Naive B cell (primary cell): ENCODE results near the gene NOC4L. TPM values are rescaled to one million over a fixed set of nuclear protein-coding genes. Genes with fewer than 3 reads are reported as not detected.

Experiments
- ATAC-seq, 2 donors: fragments of 150-1000 bp; cut with Tn5 transposase; 2 replicates each; pipeline ENCODE4 v1.10.0; 2021; ENCODE audit warnings: low read depth in 2 of 2, mild to moderate bottlenecking in 2 of 2, moderate library complexity in 2 of 2
- DNase-seq: peaks from one replicate; pipeline ENCODE4 v3.0.0; 2022
- H3K27ac Mint-ChIP-seq, 6 donors: one replicate each; pipeline ENCODE4 v1.8.0; 2020 to 2022; ENCODE audit warnings: mild to moderate bottlenecking in 6 of 6, mixed read lengths in 6 of 6, moderate library complexity in 5 of 6, inconsistent platforms in 2 of 6
- H3K27me3 Mint-ChIP-seq, 3 donors: one replicate each; pipeline ENCODE4 v1.8.0; 2021 to 2022; ENCODE audit warnings: mixed read lengths in 3 of 3, mild to moderate bottlenecking in 1 of 3
- H3K36me3 Mint-ChIP-seq, 2 donors: one replicate each; pipeline ENCODE4 v1.8.0; 2020 to 2022; ENCODE audit warnings: mixed read lengths in 2 of 2, inconsistent platforms in 1 of 2, mild to moderate bottlenecking in 1 of 2
- H3K4me1 Mint-ChIP-seq, 3 donors: one replicate each; pipeline ENCODE4 v1.8.0; 2020 to 2022; ENCODE audit warnings: mixed read lengths in 3 of 3, inconsistent platforms in 1 of 3, mild to moderate bottlenecking in 1 of 3, moderate library complexity in 1 of 3
- H3K4me3 Mint-ChIP-seq, 8 donors: one replicate each; pipeline ENCODE4 v1.8.0; 2020 to 2022; ENCODE audit warnings: mild to moderate bottlenecking in 8 of 8, mixed read lengths in 8 of 8, moderate library complexity in 8 of 8, inconsistent platforms in 2 of 8
- H3K9me3 Mint-ChIP-seq, 7 donors: one replicate each; pipeline ENCODE4 v1.8.0; 2020 to 2022; ENCODE audit warnings: mixed read lengths in 7 of 7, mild to moderate bottlenecking in 5 of 7, inconsistent platforms in 2 of 7, moderate library complexity in 1 of 7
- polyA plus RNA-seq, 6 donors: library from polyadenylated mRNA; unstranded; fragments of 300-500 nt; fragmentation: Illumina TruSeq; gene quantifications; one replicate each; pipeline ENCODE4 v1.2.3, GENCODE V29; 2021; ENCODE audit warnings: low read depth in 6 of 6

Gene NOC4L
- polyA plus RNA-seq, 6 donors from 2014 or later, result 19.1 to 26.4 (median 24.1) TPM

DNA sequence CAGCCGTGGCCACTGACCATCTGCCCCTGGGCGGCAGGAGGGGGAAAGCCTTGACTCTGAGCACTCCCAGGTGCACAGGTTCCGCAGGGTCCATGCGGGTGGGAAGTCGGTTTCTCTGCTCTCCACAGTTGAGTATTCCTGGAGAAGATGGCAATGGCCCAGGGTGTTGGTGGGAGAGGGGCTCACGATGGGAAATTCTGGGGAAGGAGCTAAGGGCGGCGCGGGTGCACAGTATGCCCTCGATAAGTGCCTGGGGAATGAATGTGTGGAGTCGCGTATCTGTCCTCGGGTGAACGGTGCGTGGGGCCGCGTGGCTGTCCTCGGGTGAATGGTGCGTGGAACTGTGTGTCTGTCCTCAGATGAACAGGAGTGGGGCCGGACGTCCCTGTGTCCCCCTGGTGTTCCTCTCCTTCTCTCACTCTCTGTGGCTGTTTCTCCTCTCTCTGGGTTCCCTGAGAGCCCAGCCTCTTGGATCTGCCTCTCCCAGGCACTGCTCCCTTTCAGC, 38.0 kb downstream of the NOC4L start:
- Mint-ChIP-seq H3K27ac (no peak overlapping the region), H3K4me3 (no peak overlapping the region), H3K4me1 (peaks cover 10 to 20% (median 13%) of the 10 kb centered on the region in 3 donors), H3K36me3 (peaks cover 0 to 21% of the 10 kb centered on the region in 2 donors), H3K27me3 (peaks cover 0 to 31% (median 18%) of the 10 kb centered on the region in 3 donors), H3K9me3 (peaks cover 0 to 19% (median 9%) of the 10 kb centered on the region in 7 donors)
- ATAC-seq (no peak), DNase-seq (no peak)

DNA sequence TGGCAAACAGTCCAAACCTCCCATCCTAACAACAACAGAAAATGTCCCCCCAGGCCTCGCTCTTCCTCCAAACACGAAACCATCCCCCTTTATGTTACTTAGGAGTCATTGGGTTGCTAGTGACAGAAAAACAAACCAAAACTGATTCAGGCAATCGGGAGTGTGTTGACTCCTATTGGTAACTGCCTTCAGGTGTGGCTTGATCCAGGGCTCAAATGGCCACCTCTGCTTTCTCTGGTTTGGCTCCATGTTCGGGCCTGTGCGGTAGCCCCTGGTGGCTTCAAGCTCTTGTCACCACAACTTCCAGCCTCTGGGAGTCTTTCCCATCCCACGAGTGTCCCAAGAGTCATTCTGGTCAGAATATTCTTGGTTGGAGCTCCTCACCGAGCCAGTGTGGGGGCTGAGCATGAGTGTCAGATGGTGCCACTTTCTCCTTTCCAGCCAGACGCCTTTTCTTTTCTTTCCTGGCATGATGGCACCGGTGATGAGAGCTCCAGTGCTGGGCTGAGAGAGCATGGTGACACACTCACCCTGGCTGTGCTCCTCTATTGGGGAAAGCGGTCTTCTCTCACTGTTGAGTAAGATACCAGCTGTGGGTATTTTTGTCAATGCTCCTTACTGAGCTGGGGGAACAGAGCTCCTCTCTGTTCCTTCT, 38.6 kb downstream of the NOC4L start:
- ATAC-seq, result no peak
- Mint-ChIP-seq H3K9me3 (peaks cover 0 to 19% (median 9%) of the 10 kb centered on the region in 7 donors), H3K4me3 (no peak overlapping the region), H3K27me3 (peaks cover 0 to 36% (median 18%) of the 10 kb centered on the region in 3 donors), H3K36me3 (peaks cover 0 to 21% of the 10 kb centered on the region in 2 donors), H3K27ac (no peak overlapping the region), H3K4me1 (peaks cover 10 to 21% (median 13%) of the 10 kb centered on the region in 3 donors)
- DNase-seq, result no peak

DNA sequence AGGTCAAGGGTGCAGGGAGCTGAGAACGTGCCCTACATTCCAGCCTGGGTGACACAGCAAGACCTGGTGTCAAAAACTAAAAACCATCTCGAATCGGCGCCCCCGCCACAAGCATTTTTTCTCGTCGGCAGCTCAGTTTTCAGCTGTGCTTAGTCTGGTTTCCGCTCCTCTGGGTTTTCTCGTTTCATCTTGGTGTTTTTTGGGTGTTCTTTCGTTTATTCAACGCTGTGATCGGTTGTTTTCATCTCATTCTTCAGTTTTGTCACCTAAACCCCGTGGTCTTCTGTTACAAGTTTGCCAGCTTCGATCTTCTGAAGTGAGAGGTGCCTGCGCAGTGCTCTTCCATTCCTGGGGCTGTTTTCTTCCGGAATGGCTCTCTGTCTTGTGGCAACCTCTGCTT, 41.4 kb downstream of the NOC4L start:
- Mint-ChIP-seq H3K27ac (peak overlapping the region in 3 of 6 donors; percentile 31 to 60 (median 44)), H3K4me1 (peaks cover 19 to 20% (median 19%) of the 10 kb centered on the region in 3 donors), H3K27me3 (peaks cover 0 to 25% (median 9%) of the 10 kb centered on the region in 3 donors), H3K36me3 (peaks cover 0 to 21% of the 10 kb centered on the region in 2 donors), H3K9me3 (peaks cover under 1 to 19% (median 10%) of the 10 kb centered on the region in 7 donors), H3K4me3 (peak overlapping the region in 7 of 8 donors; percentile 18 to 85 (median 68))
- DNase-seq, result no peak
- no peak for ATAC-seq

- Mint-ChIP-seq H3K27ac (peak overlapping the region in 2 of 6 donors; percentile 44 to 60), H3K4me1 (peaks cover 19 to 21% (median 20%) of the 10 kb centered on the region in 3 donors)
These were observed 42.1 kb downstream of the NOC4L start for GRCh38 chr12:132186208-132186856.

DNA sequence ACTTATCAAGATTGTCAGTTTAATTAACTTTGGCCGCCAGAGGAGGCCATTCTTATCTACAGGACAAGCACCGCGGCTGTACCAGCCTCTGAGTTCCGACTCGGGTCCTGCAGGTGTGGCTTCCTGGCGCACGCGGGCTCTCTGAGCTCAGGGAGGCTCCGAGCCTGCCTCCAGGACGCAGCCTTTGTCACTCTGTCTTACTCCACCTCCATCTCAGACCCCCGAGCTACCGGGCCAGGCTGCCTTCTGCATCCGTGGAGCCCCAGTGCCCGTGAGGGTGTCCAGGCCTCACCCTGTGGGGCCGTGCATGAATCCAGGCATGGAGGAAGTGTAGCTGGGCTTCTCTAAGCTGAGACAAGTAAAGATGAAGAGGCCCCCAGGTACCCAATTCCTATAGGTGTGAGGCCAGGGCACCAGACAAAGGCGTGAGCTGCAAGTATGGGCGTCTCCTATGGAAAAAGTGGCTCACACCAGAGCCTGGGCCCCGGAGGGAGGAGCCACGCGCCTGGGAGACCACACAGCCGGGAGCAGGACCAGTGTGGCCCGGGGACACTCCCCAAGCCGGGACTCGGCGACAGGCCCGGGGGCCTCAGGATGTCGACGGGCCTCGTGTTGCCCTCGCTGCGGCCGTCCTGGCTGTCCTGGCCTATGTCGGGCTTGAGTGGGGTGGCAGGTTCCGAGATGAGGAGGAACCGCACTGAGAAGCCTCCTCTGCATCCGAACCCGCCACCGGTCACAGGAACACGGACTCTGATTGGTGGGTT, 42.8 kb downstream of the NOC4L start:
- H3K4me3 Mint-ChIP-seq, result peak overlapping the region in 7 of 8 donors; percentile 30 to 86 (median 56)
- H3K4me1 Mint-ChIP-seq, result peaks cover 18 to 21% (median 20%) of the 10 kb centered on the region in 3 donors
- peaks cover 0 to 21% of the 10 kb centered on the region in 2 donors for H3K36me3 Mint-ChIP-seq

More at GRCh38 chr12:132186208-132186856, 42.1 kb downstream of the NOC4L start:
- ATAC-seq (no peak), DNase-seq (no peak)
- Mint-ChIP-seq H3K4me3 (peak overlapping the region; percentile 18 to 85 (median 57)), H3K27me3 (peaks cover 0 to 21% (median 4%) of the 10 kb centered on the region in 3 donors), H3K36me3 (peaks cover 0 to 21% of the 10 kb centered on the region in 2 donors), H3K9me3 (peaks cover 2 to 19% (median 10%) of the 10 kb centered on the region in 7 donors)

DNA sequence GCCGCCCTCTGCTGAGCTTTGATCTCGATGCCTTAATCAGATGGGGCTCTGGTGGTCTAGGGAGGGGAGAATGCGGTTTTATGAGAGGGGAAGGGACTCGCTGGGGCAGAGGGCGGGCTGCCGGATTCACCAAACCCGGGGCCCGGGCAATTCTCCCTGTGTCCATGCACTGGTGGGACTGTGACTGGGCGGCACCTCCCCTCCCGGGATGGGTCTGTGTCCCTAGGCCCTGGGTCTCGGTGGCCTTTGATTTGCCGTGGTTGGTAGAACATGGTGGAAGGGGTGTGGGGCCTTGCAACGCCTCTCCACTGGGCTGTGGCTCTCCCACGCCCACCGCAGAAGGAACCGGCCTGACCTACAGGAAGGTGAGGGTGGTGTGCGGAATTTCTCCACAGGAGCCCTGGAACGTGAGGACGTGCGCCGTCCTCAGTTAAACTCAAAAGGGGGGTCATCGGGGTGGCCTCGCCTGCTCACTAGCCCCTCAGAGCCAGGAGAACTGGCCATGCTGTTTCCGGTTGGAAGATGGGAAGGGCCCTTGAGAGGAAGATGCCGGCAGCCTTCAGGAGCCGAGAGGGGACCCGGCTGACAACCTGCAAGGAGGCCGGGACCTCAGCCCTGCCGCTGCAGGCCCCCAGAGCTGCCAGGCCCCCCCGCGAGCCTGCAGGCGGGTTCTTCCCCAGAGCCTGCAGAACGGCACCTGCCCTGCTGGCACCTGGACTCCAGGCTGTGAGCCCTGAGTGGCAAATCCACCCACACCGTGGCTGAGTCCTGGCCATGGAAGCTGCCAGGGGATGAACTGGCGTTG, 43.6 kb downstream of the NOC4L start:
- Mint-ChIP-seq H3K27ac (no peak overlapping the region), H3K9me3 (peaks cover 2 to 18% (median 10%) of the 10 kb centered on the region in 7 donors), H3K4me1 (peaks cover 14 to 21% (median 20%) of the 10 kb centered on the region in 3 donors), H3K4me3 (peak overlapping the region; percentile 18 to 86 (median 52)), H3K27me3 (peaks cover 0 to 16% (median 0%) of the 10 kb centered on the region in 3 donors), H3K36me3 (peaks cover 0 to 14% of the 10 kb centered on the region in 2 donors)
- DNase-seq, result no peak
- ATAC-seq, result no peak

More for the DNA sequence above, 42.8 kb downstream of the NOC4L start:
- no peak for ATAC-seq
- Mint-ChIP-seq H3K27me3 (peaks cover 0 to 20% (median 0%) of the 10 kb centered on the region in 3 donors), H3K27ac (peak overlapping the region in 1 of 6 donors; percentile 27), H3K9me3 (peaks cover 2 to 19% (median 10%) of the 10 kb centered on the region in 7 donors)
- no peak for DNase-seq

- Mint-ChIP-seq H3K27me3 (peaks cover 2 to 14% (median 3%) of the 10 kb centered on the region in 3 donors), H3K4me1 (peaks cover 14 to 21% (median 20%) of the 10 kb centered on the region in 3 donors), H3K9me3 (peaks cover 1 to 15% (median 12%) of the 10 kb centered on the region in 7 donors), H3K36me3 (peaks cover 0 to 12% of the 10 kb centered on the region in 2 donors), H3K27ac (peak overlapping the region in 1 of 6 donors; percentile 53), H3K4me3 (peak overlapping the region in 6 of 8 donors; percentile 18 to 86 (median 58))
- DNase-seq (no peak), ATAC-seq (no peak)
These were observed 44.2 kb downstream of the NOC4L start for GRCh38 chr12:132188451-132188901.

GRCh38 chr12:132188916-132189325, 44.7 kb downstream of the NOC4L start:
- no peak for ATAC-seq
- Mint-ChIP-seq H3K36me3 (peaks cover 0 to 15% of the 10 kb centered on the region in 2 donors), H3K4me1 (peaks cover 14 to 21% (median 20%) of the 10 kb centered on the region in 3 donors), H3K27ac (peak overlapping the region in 3 of 6 donors; percentile 75 to 86 (median 77)), H3K4me3 (peak overlapping the region; percentile 84 to 93 (median 88)), H3K27me3 (peaks cover 4 to 17% (median 8%) of the 10 kb centered on the region in 3 donors), H3K9me3 (peaks cover 2 to 18% (median 13%) of the 10 kb centered on the region in 7 donors)
- DNase-seq, result no peak

DNA sequence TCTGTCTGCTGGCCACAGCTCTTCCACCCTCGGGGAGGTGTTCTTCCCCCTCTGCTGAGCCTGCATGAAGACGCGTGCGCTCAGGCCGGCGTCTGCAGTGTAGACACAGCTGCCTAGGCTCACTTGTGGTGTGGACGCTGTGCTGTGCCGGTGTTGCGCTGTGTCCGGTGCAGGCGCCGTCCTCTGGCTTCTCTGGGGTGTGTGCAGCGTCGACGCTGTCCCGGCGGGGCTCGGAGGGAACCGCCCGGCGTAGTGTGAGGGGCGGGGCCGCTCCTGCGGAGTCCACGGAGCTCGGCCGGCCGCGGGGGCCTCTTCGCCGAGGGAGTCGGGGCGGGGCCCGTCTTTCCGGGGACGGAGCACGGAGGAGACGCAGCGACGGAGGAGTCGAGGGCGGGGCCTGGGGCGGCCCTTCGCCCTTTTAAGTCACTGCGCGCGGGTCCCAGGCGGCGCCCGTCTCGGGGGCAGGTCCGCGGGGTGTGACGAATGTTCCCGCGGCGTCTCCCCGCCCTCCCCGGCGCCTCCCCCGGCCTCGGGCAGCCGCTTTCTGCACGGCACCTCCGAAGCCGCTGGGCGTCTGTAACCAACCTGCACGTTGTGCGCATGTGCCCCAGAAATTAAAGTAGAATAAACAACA, 45.2 kb downstream of the NOC4L start:
- Mint-ChIP-seq H3K4me3 (peak overlapping the region; percentile 84 to 94 (median 88)), H3K27ac (peak overlapping the region; percentile 75 to 90 (median 80)), H3K4me1 (peaks cover 14 to 21% (median 20%) of the 10 kb centered on the region in 3 donors), H3K27me3 (peaks cover 4 to 23% (median 12%) of the 10 kb centered on the region in 3 donors), H3K36me3 (peaks cover 0 to 15% of the 10 kb centered on the region in 2 donors), H3K9me3 (peaks cover 6 to 19% (median 11%) of the 10 kb centered on the region in 7 donors)
- DNase-seq (peak; percentile 80), ATAC-seq (peak; percentile 89)

GRCh38 chr12:132190012-132190755, 45.9 kb downstream of the NOC4L start:
- Mint-ChIP-seq H3K36me3 (peaks cover 0 to 15% of the 10 kb centered on the region in 2 donors), H3K4me3 (peak overlapping the region; percentile 84 to 94 (median 88)), H3K27me3 (peaks cover 4 to 23% (median 12%) of the 10 kb centered on the region in 3 donors), H3K9me3 (peaks cover 6 to 20% (median 11%) of the 10 kb centered on the region in 7 donors), H3K4me1 (peaks cover 14 to 21% (median 20%) of the 10 kb centered on the region in 3 donors), H3K27ac (peak overlapping the region in 5 of 6 donors; percentile 73 to 90 (median 76))
- ATAC-seq (peak; percentile 2 to 4), DNase-seq (no peak)
